HL-60 (cell line): ENCODE measurements around the gene FOXD1.

ENCODE experiments used
- CTCF ChIP-seq: IDR thresholded peaks from one replicate; pipeline ENCODE4 v1.5.1; 2011; ENCODE audit warnings: low read length, control low read depth, inconsistent platforms; ENCODE audit not compliant: insufficient read depth
- GABPA ChIP-seq: IDR thresholded peaks from 2 replicates; pipeline ENCODE4 v1.6.1; 2012; ENCODE audit warnings: low read depth
- POLR2AphosphoS5 ChIP-seq: IDR thresholded peaks from 2 replicates; pipeline ENCODE4 v1.6.1; 2012; ENCODE audit warnings: low read depth
- REST ChIP-seq: IDR thresholded peaks from 2 replicates; pipeline ENCODE4 v1.6.1; 2012; ENCODE audit warnings: low read depth; ENCODE audit not compliant: insufficient replicate concordance
- SPI1 ChIP-seq: IDR thresholded peaks from 2 replicates; pipeline ENCODE4 v1.6.1; 2012; ENCODE audit warnings: low read depth, mild to moderate bottlenecking, borderline replicate concordance

- no peak for TF ChIP-seq CTCF
- TF ChIP-seq POLR2AphosphoS5 = no peak
- no peak for TF ChIP-seq REST
- TF ChIP-seq GABPA = no peak
- no peak for TF ChIP-seq SPI1
Measured at GRCh38 chr5:73440262-73440661, 8.3 kb downstream of the FOXD1 start.
